H1 (cell line): ENCODE results near the gene NAXD. TPM values are rescaled to one million over a fixed set of nuclear protein-coding genes. Genes with fewer than 3 reads are reported as not detected.
A peak's percentile ranks its signal among the peaks of the same experiment; 100 is the strongest.

Experiments used
- CTCF ChIA-PET: fragments of 300-600 bp; sonication (Branson Sonifier 250); formaldehyde crosslinking; loops from one replicate; lab custom pipeline; 2021; ENCODE audit not compliant: partially characterized antibody; lab: Charles Lee
- POLR2A ChIA-PET: fragments of 300-600 bp; sonication (Branson Sonifier 250); formaldehyde crosslinking; loops from one replicate; lab custom pipeline; 2021; ENCODE audit warnings: inconsistent platforms; ENCODE audit not compliant: partially characterized antibody; lab: Charles Lee
- DNase-seq, 2 experiments: peaks; one replicate each; pipeline versions ENCODE4 v3.0.0 to v3.0.0-alpha.2; 2010 to 2022; ENCODE audit warnings: low spot score in 2 of 2, low read depth in 1 of 2, mixed read lengths in 1 of 2
- FAIRE-seq: peaks from 2 replicates; lab custom pipeline; 2011; peaks lifted over from hg19 to GRCh38; lab: Jason Lieb, UNC
- H2AFZ ChIP-seq: 2 replicates; pipeline ENCODE4 v1.8.1; 2012; ENCODE audit warnings: low read length, inconsistent platforms
- H2AK5ac ChIP-seq: 2 replicates; pipeline ENCODE4 v1.6.1; 2013; ENCODE audit warnings: low read depth, low read length
- H2BK120ac ChIP-seq: replicated peaks from 2 replicates; pipeline ENCODE3; 2013; ENCODE audit warnings: low read depth, low read length, inconsistent platforms
- H2BK12ac ChIP-seq: 2 replicates; pipeline ENCODE4 v1.6.1; 2013; ENCODE audit warnings: low read depth, low read length
- H2BK15ac ChIP-seq: 2 replicates; pipeline ENCODE4 v1.6.1; 2013; ENCODE audit warnings: low read length
- H2BK20ac ChIP-seq: 2 replicates; pipeline ENCODE4 v1.6.1; 2013; ENCODE audit warnings: low read length
- H2BK5ac ChIP-seq: 2 replicates; pipeline ENCODE4 v1.6.1; 2013; ENCODE audit warnings: low read depth, low read length
- H3K14ac ChIP-seq: 2 replicates; pipeline ENCODE4 v1.6.1; 2013; ENCODE audit warnings: inconsistent platforms; ENCODE audit not compliant: insufficient read length
- H3K18ac ChIP-seq: 2 replicates; pipeline ENCODE4 v1.6.1; 2013; ENCODE audit warnings: low read length; ENCODE audit errors: extremely low read depth
- H3K23ac ChIP-seq: 2 replicates; pipeline ENCODE4 v1.6.1; 2013; ENCODE audit warnings: inconsistent platforms; ENCODE audit not compliant: insufficient read length
- H3K23me2 ChIP-seq: 2 replicates; pipeline ENCODE4 v1.6.1; 2013; ENCODE audit warnings: low read depth, low read length
- H3K27ac ChIP-seq: 2 replicates; pipeline ENCODE4 v1.6.1; 2011; ENCODE audit warnings: low read depth, low read length, inconsistent platforms
- H3K27me3 ChIP-seq, 4 experiments: replicated peaks in 1 of 4; 1 replicate in 1 of 4; 2 replicates in 3 of 4; pipeline versions ENCODE4 v1.6.1 to v1.8.1; 2011 to 2013; ENCODE audit warnings: low read length in 3 of 4, mild to moderate bottlenecking in 3 of 4, inconsistent platforms in 2 of 4, mixed read lengths in 2 of 4, moderate library complexity in 1 of 4; ENCODE audit not compliant: control insufficient read depth in 3 of 4, insufficient read depth in 3 of 4; ENCODE audit errors: extremely low read depth in 1 of 4
- H3K36me3 ChIP-seq, 4 experiments: 2 replicates each; pipeline versions ENCODE4 v1.6.1 to v1.8.1; 2011 to 2013; ENCODE audit warnings: mild to moderate bottlenecking in 4 of 4, low read length in 3 of 4, moderate library complexity in 2 of 4, control low read depth in 1 of 4, inconsistent platforms in 1 of 4; ENCODE audit not compliant: insufficient read depth in 4 of 4, control insufficient read depth in 2 of 4
- H3K4ac ChIP-seq: replicated peaks from 2 replicates; pipeline ENCODE3; 2013; ENCODE audit warnings: low read length, low read depth, mixed read lengths, inconsistent platforms; ENCODE audit not compliant: insufficient read length
- H3K4me1 ChIP-seq, 4 experiments: replicated peaks in 1 of 4; 1 replicate in 1 of 4; 2 replicates in 3 of 4; pipeline versions ENCODE4 v1.6.1 to v1.8.1; 2011 to 2013; ENCODE audit warnings: low read length in 3 of 4, inconsistent platforms in 2 of 4, mixed read lengths in 1 of 4; ENCODE audit not compliant: insufficient read depth in 4 of 4, control insufficient read depth in 3 of 4
- H3K4me2 ChIP-seq, 2 experiments: 2 replicates each; pipeline versions ENCODE4 v1.6.1 to v1.8.1; 2011 to 2013; ENCODE audit warnings: low read depth in 2 of 2, low read length in 2 of 2, control low read depth in 1 of 2, inconsistent platforms in 1 of 2, mild to moderate bottlenecking in 1 of 2; ENCODE audit not compliant: insufficient read depth in 1 of 2
- H3K4me3 ChIP-seq, 4 experiments: fragments of 200-600, 300-600 bp in 1 of 4; sonication (generic), shearing (Covaris generic), sonication (Bioruptor Twin) in 1 of 4; 2 replicates each; pipeline versions ENCODE4 v1.5.1 to v1.8.1; 2011 to 2016; ENCODE audit warnings: low read length in 4 of 4, low read depth in 3 of 4, control low read depth in 2 of 4, inconsistent platforms in 2 of 4, mild to moderate bottlenecking in 2 of 4, mixed read lengths in 1 of 4, moderate library complexity in 1 of 4; ENCODE audit not compliant: insufficient read depth in 2 of 4; ENCODE audit errors: extremely low read depth in 1 of 4
- H3K56ac ChIP-seq: replicated peaks from 2 replicates; pipeline ENCODE3; 2013; ENCODE audit warnings: low read depth, mild to moderate bottlenecking, mixed read lengths, low read length, inconsistent platforms; ENCODE audit not compliant: insufficient read length
- H3K79me1 ChIP-seq: 2 replicates; pipeline ENCODE4 v1.6.1; 2013; ENCODE audit warnings: low read depth, low read length, control low read depth
- H3K79me2 ChIP-seq, 2 experiments: 2 replicates each; pipeline versions ENCODE4 v1.6.1 to v1.8.1; 2012 to 2013; ENCODE audit warnings: low read length in 2 of 2, mild to moderate bottlenecking in 2 of 2, inconsistent platforms in 1 of 2; ENCODE audit not compliant: insufficient read depth in 2 of 2, control insufficient read depth in 1 of 2
- H3K9ac ChIP-seq, 4 experiments: replicated peaks in 1 of 4; 1 replicate in 1 of 4; 2 replicates in 3 of 4; pipeline versions ENCODE4 v1.6.1 to v1.8.1; 2011 to 2013; ENCODE audit warnings: low read depth in 3 of 4, low read length in 3 of 4, control low read depth in 2 of 4, mild to moderate bottlenecking in 2 of 4, moderate library complexity in 2 of 4, inconsistent platforms in 1 of 4; ENCODE audit errors: extremely low read depth in 1 of 4
- H3K9me3 ChIP-seq, 2 experiments: 2 replicates each; pipeline versions ENCODE4 v1.6.1 to v1.8.1; 2012 to 2013; ENCODE audit warnings: mild to moderate bottlenecking in 2 of 2, moderate library complexity in 2 of 2, control low read depth in 1 of 2, inconsistent platforms in 1 of 2, low read depth in 1 of 2, low read length in 1 of 2, mixed read lengths in 1 of 2; ENCODE audit not compliant: insufficient read depth in 2 of 2
- H4K20me1 ChIP-seq, 2 experiments: replicated peaks in 1 of 2; 2 replicates each; pipeline versions ENCODE3 to v1.8.1; 2011 to 2013; ENCODE audit warnings: inconsistent platforms in 2 of 2, low read length in 2 of 2, mild to moderate bottlenecking in 1 of 2; ENCODE audit not compliant: insufficient read depth in 2 of 2, control insufficient read depth in 1 of 2
- H4K5ac ChIP-seq: 2 replicates; pipeline ENCODE4 v1.6.1; 2013; ENCODE audit warnings: low read length, low read depth, mixed read lengths, inconsistent platforms; ENCODE audit not compliant: insufficient read length
- H4K8ac ChIP-seq: 2 replicates; pipeline ENCODE4 v1.8.0; 2013; ENCODE audit warnings: mild to moderate bottlenecking, moderate library complexity, low read length, inconsistent platforms; ENCODE audit not compliant: insufficient read depth; ENCODE audit errors: extremely low read depth
- H4K91ac ChIP-seq: replicated peaks from 2 replicates; pipeline ENCODE3; 2013; ENCODE audit warnings: low read length, mixed read lengths, inconsistent platforms; ENCODE audit not compliant: insufficient read length
- KDM1A ChIP-seq: fragments of 200-600, 300-600 bp; sonication (generic); IDR thresholded peaks from 2 replicates; pipeline ENCODE4 v1.7.1; 2016; ENCODE audit warnings: mild to moderate bottlenecking, low read length, borderline replicate concordance
- RAD21 ChIP-seq, 2 experiments: IDR thresholded peaks in 1 of 2; conservative IDR thresholded peaks in 1 of 2; 2 replicates each; pipeline ENCODE4 v1.6.1; 2011; ENCODE audit warnings: low read depth in 2 of 2, low read length in 2 of 2, improper control_type of control experiment in 1 of 2, inconsistent platforms in 1 of 2, mild to moderate bottlenecking in 1 of 2, moderate library complexity in 1 of 2
- RBBP5 ChIP-seq: IDR thresholded peaks from 2 replicates; pipeline ENCODE4 v1.7.1; 2012; ENCODE audit warnings: low read depth, mild to moderate bottlenecking, inconsistent platforms, low read length, moderate library complexity, borderline replicate concordance
- SP1 ChIP-seq: IDR thresholded peaks from 2 replicates; pipeline ENCODE4 v1.6.1; 2011; ENCODE audit warnings: low read depth, low read length
- TAF7 ChIP-seq: optimal IDR thresholded peaks from 2 replicates; pipeline ENCODE3; 2011; ENCODE audit warnings: low read depth, mild to moderate bottlenecking, inconsistent platforms, low read length, moderate library complexity, borderline replicate concordance
- WGBS, 2 experiments: shearing (Covaris generic) in 1 of 2; methylation state at CpG; one replicate each; pipeline versions ENCODE4 v1.1.6 to v1.1.7; 2013 to 2015; ENCODE audit warnings: low lambda C conversion rate in 2 of 2, mixed read lengths in 2 of 2, inconsistent platforms in 1 of 2, low coverage in 1 of 2, missing lambda C conversion rate in 1 of 2; ENCODE audit not compliant: insufficient replicate concordance in 2 of 2, insufficient coverage in 1 of 2, insufficient read length in 1 of 2; ENCODE audit errors: extremely low coverage in 1 of 2, missing lambda C conversion rate in 1 of 2; 5-methylcytosine and 5-hydroxymethylcytosine counted together
- polyA plus RNA-seq, 7 experiments: library from polyadenylated mRNA; depleted of rRNA in 3 of 7; stranded (reverse) in 5 of 7; unstranded in 2 of 7; fragments of >200 nt in 5 of 7; fragments of 200-250 nt in 2 of 7; gene quantifications; 1 replicate in 5 of 7; 2 replicates in 1 of 7; 4 replicates in 1 of 7; pipeline versions ENCODE4 v1.2.1 to v1.2.3, GENCODE V29; 2011 to 2013; ENCODE audit warnings: missing spikeins in 2 of 7, mixed read lengths in 2 of 7
- total RNA-seq: library from RNA; stranded (reverse); fragmentation: NEBNext Ultra II Directional; extraction: Animal tissue kit (Norgen Biotek cat#: 25700); gene quantifications from 2 replicates; pipeline ENCODE4 v1.2.1, GENCODE V29; 2021
- TF ChIP-seq, protein P1 (sequence below), 3 experiments: IDR thresholded peaks; 1 replicate in 2 of 3; 2 replicates in 1 of 3; pipeline versions ENCODE4 v1.5.1 to v1.6.1; 2011; ENCODE audit warnings: low read length in 3 of 3, mild to moderate bottlenecking in 3 of 3, inconsistent platforms in 2 of 3, low read depth in 1 of 3, moderate library complexity in 1 of 3; ENCODE audit not compliant: insufficient read depth in 1 of 3; ENCODE audit errors: control extremely low read depth in 1 of 3

NAXD gene
- total and polyA plus RNA-seq, 2 of the 8 experiments (the other 6 are each of a cell fraction or from before 2014, with no cell fraction given), result 25.4 to 35.5 TPM

DNA sequence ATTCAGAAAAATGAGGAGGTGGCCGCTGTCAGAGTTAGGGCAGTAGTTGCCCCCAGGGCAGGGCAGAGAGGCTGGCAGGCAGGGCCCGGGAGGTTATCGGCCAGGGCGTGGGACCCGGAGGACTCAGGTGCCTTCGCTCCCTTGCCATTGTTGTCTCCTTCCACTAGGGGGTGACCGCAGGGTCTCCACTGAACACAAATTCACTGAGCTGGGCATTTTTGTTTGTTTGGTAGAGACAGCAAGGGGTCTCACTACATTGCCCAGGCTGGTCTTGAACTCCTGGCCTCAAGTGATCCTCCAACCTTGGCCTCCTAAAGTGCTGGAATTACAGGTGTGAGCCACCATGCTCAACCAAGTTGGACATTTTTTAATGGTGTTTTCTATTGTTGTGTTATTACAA lies 65.5 kb downstream of the NAXD start:
- FAIRE-seq, result peak; percentile 13
- CTCF ChIA-PET, result interaction anchor here (0.6 to 2.3 kb wide), 23 partner anchors 9 to 464 kb away, joined by 3 to 9 read pairs (median 5); no protein-coding TSS in a partner anchor

More for the DNA sequence above, 65.5 kb downstream of the NAXD start:
- no peaks in the 10 kb centered on the region for H3K79me2 ChIP-seq
- peaks cover 1% of the 10 kb centered on the region; the same call in 1 of the 2 replicates for H3K23me2 ChIP-seq
- H2BK20ac ChIP-seq, result no peak overlapping the region
- H3K27me3 ChIP-seq, result no peaks in the 10 kb centered on the region
- H4K8ac ChIP-seq, result no peak overlapping the region
- no peaks in the 10 kb centered on the region for H3K9me3 ChIP-seq
- H2BK15ac ChIP-seq, result no peak overlapping the region
- TF ChIP-seq, protein P1, sequence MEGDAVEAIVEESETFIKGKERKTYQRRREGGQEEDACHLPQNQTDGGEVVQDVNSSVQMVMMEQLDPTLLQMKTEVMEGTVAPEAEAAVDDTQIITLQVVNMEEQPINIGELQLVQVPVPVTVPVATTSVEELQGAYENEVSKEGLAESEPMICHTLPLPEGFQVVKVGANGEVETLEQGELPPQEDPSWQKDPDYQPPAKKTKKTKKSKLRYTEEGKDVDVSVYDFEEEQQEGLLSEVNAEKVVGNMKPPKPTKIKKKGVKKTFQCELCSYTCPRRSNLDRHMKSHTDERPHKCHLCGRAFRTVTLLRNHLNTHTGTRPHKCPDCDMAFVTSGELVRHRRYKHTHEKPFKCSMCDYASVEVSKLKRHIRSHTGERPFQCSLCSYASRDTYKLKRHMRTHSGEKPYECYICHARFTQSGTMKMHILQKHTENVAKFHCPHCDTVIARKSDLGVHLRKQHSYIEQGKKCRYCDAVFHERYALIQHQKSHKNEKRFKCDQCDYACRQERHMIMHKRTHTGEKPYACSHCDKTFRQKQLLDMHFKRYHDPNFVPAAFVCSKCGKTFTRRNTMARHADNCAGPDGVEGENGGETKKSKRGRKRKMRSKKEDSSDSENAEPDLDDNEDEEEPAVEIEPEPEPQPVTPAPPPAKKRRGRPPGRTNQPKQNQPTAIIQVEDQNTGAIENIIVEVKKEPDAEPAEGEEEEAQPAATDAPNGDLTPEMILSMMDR (IDR thresholded peaks at IDR 0.05; ENCODE audit: control extremely low read depth in 1 of 3, insufficient read depth in 1 of 3, low read depth in 1 of 3, low read length in 3 of 3), result peak; percentile 60 to 76 (median 64)
- TF ChIP-seq TAF7 (no peak), SP1 (no peak), KDM1A (peak; percentile 91), RAD21 (IDR thresholded peaks at IDR 0.05 in 1 of 2, conservative IDR thresholded peaks at IDR 0.05 in 1 of 2; ENCODE audit: low read depth in 2 of 2, low read length in 2 of 2) (peak; percentile 50 to 58), RBBP5 (no peak)
- TF ChIP-seq, all 59 proteins: peak for 3
- no peak overlapping the region for H2BK12ac ChIP-seq
- H2AFZ ChIP-seq, result no peak overlapping the region
- POLR2A ChIA-PET, result no interaction called here
- no peak overlapping the region for H3K4ac ChIP-seq
- no peak overlapping the region for H4K91ac ChIP-seq
- H3K23ac ChIP-seq, result no peak overlapping the region
- H3K56ac ChIP-seq, result peak overlapping the region; percentile 12
- no peak overlapping the region for H3K14ac ChIP-seq
- no peak overlapping the region for H3K4me2 ChIP-seq
- H3K79me1 ChIP-seq, result no peaks in the 10 kb centered on the region
- no peaks in the 10 kb centered on the region for H3K4me1 ChIP-seq
- no peak overlapping the region for H4K5ac ChIP-seq
- H3K27ac ChIP-seq, result no peak overlapping the region
- H2BK5ac ChIP-seq, result no peak overlapping the region; the same call in 1 of the 2 replicates
- H3K36me3 ChIP-seq, result peaks cover 8 to 35% (median 20%) of the 10 kb centered on the region in 4 experiments; a peak in 5 of 8 replicates
- no peak overlapping the region for H3K18ac ChIP-seq
- H2BK120ac ChIP-seq, result no peak overlapping the region
- H2AK5ac ChIP-seq, result no peak overlapping the region
- 87% methylated on average over 7 of the region's 7 CpGs; no CpG with 5 or more reads in 1 of the 2 experiments for WGBS, 2 experiments
- H3K9ac ChIP-seq, result no peak overlapping the region
- H3K4me3 ChIP-seq, result no peak overlapping the region
- DNase-seq, result peak in 1 of 2 experiments; percentile 64
- peaks cover 3 to 6% of the 10 kb centered on the region in 2 experiments for H4K20me1 ChIP-seq
